Subcutaneous adipose tissue (tissue), 4 donors: Measurements from ENCODE around the gene C9orf72. TPM values are rescaled to one million over a fixed set of nuclear protein-coding genes. Genes with fewer than 3 reads are reported as not detected.

Source experiments
- total RNA-seq, 4 donors: library from RNA; depleted of rRNA; stranded (reverse); fragments of >200 nt; gene quantifications; one replicate each; pipeline ENCODE4 v1.1.0, GENCODE V29; 2016
- TF ChIP-seq, protein P1 (sequence below): fragments of 450-650 bp; IDR thresholded peaks from one replicate; pipeline ENCODE4 v1.5.1; 2016; ENCODE audit warnings: low read depth, mild to moderate bottlenecking, control low read depth, antibody characterized with exemption, moderate library complexity

Gene C9orf72, protein sequence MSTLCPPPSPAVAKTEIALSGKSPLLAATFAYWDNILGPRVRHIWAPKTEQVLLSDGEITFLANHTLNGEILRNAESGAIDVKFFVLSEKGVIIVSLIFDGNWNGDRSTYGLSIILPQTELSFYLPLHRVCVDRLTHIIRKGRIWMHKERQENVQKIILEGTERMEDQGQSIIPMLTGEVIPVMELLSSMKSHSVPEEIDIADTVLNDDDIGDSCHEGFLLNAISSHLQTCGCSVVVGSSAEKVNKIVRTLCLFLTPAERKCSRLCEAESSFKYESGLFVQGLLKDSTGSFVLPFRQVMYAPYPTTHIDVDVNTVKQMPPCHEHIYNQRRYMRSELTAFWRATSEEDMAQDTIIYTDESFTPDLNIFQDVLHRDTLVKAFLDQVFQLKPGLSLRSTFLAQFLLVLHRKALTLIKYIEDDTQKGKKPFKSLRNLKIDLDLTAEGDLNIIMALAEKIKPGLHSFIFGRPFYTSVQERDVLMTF
- 10 to 100 TPM; 28.3 to 73.1 (median 31.2) TPM for total RNA-seq

DNA sequence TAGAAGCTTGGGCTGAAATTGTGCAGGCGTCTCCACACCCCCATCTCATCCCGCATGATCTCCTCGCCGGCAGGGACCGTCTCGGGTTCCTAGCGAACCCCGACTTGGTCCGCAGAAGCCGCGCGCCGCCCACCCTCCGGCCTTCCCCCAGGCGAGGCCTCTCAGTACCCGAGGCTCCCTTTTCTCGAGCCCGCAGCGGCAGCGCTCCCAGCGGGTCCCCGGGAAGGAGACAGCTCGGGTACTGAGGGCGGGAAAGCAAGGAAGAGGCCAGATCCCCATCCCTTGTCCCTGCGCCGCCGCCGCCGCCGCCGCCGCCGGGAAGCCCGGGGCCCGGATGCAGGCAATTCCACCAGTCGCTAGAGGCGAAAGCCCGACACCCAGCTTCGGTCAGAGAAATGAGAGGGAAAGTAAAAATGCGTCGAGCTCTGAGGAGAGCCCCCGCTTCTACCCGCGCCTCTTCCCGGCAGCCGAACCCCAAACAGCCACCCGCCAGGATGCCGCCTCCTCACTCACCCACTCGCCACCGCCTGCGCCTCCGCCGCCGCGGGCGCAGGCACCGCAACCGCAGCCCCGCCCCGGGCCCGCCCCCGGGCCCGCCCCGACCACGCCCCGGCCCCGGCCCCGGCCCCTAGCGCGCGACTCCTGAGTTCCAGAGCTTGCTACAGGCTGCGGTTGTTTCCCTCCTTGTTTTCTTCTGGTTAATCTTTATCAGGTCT lies at the start of gene C9orf72:
Gene C9orf72, minus strand, starts transcription at position 564 of the 716 bp plus-strand sequence. CDS start 6,361 bp downstream, outside the sequence.
- TF ChIP-seq, protein P1, sequence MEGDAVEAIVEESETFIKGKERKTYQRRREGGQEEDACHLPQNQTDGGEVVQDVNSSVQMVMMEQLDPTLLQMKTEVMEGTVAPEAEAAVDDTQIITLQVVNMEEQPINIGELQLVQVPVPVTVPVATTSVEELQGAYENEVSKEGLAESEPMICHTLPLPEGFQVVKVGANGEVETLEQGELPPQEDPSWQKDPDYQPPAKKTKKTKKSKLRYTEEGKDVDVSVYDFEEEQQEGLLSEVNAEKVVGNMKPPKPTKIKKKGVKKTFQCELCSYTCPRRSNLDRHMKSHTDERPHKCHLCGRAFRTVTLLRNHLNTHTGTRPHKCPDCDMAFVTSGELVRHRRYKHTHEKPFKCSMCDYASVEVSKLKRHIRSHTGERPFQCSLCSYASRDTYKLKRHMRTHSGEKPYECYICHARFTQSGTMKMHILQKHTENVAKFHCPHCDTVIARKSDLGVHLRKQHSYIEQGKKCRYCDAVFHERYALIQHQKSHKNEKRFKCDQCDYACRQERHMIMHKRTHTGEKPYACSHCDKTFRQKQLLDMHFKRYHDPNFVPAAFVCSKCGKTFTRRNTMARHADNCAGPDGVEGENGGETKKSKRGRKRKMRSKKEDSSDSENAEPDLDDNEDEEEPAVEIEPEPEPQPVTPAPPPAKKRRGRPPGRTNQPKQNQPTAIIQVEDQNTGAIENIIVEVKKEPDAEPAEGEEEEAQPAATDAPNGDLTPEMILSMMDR = no peak

DNA sequence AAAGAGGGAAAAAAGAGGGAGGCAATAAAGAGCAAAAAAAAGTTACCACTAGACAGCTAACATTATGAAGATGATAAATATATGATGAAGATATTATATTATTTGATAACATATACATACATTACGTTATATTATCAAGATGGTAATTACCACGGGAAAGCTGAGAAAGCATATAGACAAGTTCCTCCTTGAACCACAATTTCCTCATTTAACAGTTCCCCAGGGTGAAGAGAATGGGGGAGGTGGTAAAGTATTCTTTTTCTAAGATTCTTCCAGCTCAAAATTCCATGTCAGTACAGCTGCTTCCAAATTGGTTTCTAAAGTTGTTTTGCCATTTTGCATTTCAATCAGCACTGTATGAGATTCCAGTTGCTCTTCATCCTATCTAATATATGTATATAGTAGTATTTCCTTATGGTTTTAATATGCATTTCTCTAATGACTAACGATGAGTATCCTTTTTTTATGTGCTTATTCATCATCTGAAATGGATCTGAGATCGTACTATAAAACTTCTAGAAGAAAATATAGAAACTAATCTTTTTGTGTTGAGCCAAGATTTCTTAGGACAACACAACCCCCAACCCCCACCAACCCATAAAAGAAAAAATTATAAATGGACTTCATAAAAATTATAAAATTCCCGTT lies 49.5 kb upstream of the C9orf72 start:
- TF ChIP-seq, protein P1 = no peak

DNA sequence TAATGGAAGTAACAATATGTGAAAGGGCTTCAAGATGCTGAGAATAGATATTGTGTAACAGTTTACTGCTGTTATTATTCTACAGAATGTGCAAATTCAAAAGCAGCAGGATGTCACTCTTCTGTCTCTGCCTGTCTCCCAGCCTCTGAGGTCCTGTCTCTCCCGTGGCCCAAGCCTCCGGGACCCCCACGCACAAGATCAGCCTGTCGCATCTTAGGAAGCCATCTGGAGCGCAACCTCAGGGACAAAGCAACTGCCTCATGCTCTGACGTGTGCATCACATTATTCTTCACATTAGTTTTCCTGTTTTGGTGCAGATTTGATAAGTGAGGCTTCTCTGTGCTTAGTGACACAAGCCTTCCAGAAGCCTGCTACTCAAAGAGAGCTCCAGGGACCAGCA lies 46.5 kb upstream of the C9orf72 start:
- TF ChIP-seq, protein P1 = no peak

DNA sequence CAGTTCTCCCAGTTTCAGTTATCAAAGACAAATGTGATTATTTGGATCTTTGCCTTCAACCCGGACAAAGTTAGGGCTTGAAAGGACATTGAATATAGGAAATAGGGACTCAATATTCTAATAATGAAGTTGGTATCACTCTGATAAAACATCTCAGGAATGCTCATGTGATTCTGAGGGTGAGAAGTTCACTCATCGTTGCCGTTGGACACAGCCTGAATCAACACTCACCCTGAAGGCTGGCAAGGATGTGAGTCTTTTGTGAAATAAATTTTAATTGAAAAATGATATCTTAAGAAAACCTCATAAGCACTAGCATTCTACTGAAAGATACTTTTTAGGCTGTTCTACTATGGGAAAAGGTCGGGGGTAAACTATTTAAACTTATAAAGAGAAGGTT lies 44.8 kb upstream of the C9orf72 start:
- TF ChIP-seq, protein P1 = no peak

DNA sequence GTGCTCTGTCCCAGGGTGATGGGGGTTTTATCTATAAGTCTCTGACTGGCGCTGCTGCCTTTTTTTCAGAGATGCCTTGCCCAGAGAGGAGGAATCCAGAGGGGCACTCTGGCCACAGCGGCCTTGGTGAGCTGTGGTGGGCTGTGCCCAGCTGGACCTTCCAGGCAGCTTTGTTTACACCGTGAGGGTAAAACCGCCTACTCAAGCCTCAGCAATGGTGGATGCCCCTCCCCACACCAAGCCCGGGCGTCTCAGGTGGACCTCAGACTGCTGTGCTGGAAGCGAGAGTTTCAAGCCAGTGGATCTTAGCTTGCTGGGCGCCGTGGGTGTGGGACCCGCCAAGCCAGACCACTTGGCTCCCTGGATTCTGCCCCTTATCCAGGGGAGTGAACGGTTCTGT lies 41.3 kb upstream of the C9orf72 start:
- TF ChIP-seq, protein P1 = no peak

DNA sequence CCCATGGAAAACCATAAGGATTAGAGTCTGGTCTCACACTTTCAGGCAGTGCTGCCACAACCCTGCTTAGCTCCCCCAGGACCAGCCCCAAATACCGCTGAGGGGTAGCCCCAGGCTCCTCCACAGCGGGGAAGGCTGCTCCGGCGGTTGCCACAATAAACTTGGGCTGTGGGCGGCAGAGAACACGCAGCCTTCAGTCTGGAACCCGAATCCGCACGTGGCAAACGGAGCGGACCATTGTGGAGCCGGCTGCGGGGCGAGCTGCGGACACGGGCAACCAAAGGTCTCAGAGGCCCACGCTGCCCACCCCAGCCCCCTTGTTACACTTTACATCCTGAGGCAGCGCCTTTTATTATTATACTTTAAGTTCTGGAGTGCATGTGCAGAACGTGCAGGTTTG lies 37.3 kb upstream of the C9orf72 start:
- TF ChIP-seq, protein P1 = no peak

DNA sequence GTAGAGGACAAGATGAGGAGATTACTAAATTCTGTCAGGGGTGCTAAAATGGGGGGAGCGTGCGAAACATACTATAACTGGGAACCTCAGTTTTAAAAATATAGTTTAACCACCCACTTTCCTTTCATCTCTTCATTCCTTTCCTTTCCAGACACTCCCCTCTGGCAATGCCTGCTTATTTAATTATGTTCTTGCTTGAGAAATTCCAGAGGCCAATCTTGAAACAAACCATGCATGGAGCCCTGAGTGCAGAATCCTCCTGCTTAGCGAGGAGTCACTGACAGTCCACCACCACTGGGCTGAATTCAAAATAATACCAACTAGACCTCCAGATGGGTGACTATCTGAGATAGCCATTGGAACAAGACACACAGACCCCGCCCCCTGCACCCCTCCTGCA lies 29.7 kb upstream of the C9orf72 start:
- TF ChIP-seq, protein P1 = no peak
